PC-9 (cell line): ENCODE data around the gene SBF2.

Experiments used
- CTCF ChIP-seq: fragments of 200-600 bp; sonication (generic); conservative IDR thresholded peaks from 2 replicates; pipeline ENCODE4 v1.6.1; 2017; ENCODE audit warnings: mixed run types, antibody characterized with exemption, mild to moderate bottlenecking, moderate library complexity
- EZH2 ChIP-seq: fragments of 200-600 bp; sonication (generic); IDR thresholded peaks from 2 replicates; pipeline ENCODE4 v1.8.0; 2017; ENCODE audit warnings: antibody characterized with exemption, low read depth

DNA sequence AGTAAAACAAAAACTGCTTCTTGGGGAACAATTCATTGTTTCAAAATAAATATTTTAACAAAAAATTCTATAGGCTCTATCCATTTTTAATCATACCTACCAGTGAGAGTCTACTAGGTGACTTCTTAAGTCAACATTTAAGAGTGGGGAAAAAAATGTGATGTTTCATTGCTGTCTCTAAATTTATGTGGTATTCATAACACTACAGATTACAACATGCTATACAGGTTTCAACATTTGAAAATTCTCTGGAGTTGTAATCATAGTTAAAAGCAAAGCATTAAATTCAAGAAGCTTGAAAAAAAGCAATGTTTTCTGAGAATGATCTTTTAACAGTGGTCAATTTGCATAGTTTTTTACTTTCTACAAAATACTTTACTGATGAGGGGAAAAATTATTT lies 18.3 kb downstream of the SBF2 start:
- no peak for TF ChIP-seq CTCF
- no peak for TF ChIP-seq EZH2
